Panc1 (cell line): Measurements from ENCODE around the gene TAAR9.

Experiments used
- CTCF ChIP-seq: fragments of 450-650 bp; IDR thresholded peaks from 2 replicates; pipeline ENCODE4 v1.5.1; 2017; ENCODE audit warnings: mild to moderate bottlenecking
- POLR2AphosphoS5 ChIP-seq: IDR thresholded peaks from 2 replicates; pipeline ENCODE4 v1.6.1; 2012; ENCODE audit warnings: mild to moderate bottlenecking, low read depth, low read length, moderate library complexity

- TF ChIP-seq POLR2AphosphoS5 (no peak), CTCF (no peak)
These were observed 46.2 kb upstream of the TAAR9 start for GRCh38 chr6:132491881-132492280.
